ENCODE measurements around the gene KCTD16. TPM values are rescaled to one million over a fixed set of nuclear protein-coding genes. Genes with fewer than 3 reads are reported as not detected.
A peak's percentile ranks its signal among the peaks of the same experiment; 100 is the strongest.

Gene KCTD16
- total RNA-seq (2014; rRNA removed; shearing (Covaris generic)) = 0.31 TPM in 1 of 2 replicates, not detected in the other

DNA sequence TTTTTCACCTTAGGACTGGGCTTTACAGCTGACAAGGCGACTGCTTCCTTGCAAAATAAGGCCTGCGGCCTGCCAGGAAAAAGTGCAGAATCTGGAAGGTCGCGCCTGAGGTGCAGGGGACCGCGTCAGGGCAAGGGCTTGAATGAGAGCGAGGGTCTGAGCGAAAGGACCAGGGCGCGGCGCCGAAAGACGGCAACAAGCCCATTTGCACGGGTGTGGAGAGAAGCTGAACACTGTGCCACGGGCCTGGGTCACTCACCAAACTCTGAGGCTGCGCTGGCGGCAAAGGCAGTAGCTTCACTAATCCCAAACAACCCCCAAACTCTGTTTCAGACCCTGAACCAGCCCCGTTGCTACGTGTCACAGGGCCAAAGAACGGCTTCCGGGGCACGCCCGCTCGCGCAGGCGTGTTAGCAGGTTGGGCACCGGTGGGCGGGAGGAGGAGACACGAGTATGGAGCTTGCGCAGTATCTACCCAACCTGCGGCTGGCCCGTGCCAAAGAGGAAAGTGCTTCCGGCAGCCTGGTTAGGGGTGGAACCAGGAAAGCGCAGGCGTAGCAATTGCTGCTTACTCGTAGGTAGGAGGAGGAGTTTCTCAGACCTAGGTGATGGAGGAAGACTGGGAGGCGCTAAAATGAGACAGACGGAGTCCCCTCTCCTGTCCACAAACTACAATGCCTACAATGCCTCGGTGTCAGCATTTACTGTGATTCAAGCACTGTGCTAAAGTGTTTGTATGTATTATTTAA, at the start of gene KCTD16, which contains the start of gene YIPF5:
TSS of gene KCTD16 (plus strand) at position 598 of the 749 bp plus-strand sequence.
TSS of gene YIPF5 (minus strand) at position 384 of the 749 bp plus-strand sequence. CDS start 704 bp downstream, outside the sequence.
- DNase-seq (ENCODE audit: low spot score) = peak; percentile 96

DNA sequence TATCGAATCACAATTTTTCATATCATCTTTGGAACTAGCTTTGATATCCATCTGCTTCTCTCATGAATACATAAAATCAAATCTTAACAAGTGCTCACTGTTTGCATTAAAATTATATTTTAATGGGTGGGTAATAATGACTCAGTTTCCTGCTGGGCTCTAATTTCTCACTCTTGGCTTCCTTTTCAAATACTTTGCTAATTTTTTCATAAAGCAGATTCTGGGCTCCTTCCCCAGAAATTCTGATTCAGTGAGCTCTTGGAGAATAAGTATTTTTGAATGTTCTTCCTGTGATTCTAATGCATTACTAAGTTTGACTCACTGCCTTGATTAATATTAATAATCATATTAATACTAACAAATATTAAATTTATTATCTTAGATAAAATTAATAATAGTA, 49.1 kb upstream of the KCTD16 start:
- no peak for DNase-seq (ENCODE audit: low spot score)

DNA sequence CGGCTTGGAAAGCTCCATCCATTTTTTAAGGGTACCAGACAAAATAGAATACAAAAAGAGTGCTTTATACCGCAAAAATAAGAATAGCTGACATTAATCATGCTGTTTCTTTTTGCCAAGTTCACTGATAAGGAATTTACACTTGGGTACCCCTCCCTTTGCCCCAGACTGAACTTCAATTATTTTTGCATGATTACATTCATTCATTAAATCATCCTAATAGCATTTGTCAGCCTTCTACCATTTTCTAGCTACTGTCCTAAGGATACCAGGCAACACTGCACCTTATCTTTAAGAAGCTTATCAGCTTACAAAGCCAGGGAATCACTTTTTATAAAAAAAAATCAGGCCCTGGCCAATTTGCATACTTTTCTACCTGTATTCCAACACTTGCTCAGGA, 48.6 kb upstream of the KCTD16 start:
- DNase-seq (ENCODE audit: low spot score) = no peak

DNA sequence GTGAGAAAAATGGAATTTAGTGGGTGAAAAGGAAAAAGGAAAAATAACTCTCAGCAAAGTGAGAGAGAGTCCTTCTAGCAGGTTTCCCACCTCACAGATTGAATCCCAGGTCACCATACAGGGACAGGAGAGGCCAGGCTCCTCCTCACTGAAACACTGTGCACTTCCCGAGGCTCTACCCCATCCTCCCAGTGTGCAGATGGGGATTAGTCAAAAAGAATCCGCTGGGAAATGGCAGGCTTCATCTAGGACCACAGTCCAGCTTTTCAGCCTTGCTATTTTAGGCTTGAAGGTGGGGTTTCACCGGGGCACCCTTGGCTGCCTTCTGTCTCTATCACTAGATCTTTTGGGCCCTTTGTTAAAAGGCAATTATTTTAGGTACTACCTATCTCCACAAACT, 48.0 kb upstream of the KCTD16 start:
- no peak for DNase-seq (ENCODE audit: low spot score)

DNA sequence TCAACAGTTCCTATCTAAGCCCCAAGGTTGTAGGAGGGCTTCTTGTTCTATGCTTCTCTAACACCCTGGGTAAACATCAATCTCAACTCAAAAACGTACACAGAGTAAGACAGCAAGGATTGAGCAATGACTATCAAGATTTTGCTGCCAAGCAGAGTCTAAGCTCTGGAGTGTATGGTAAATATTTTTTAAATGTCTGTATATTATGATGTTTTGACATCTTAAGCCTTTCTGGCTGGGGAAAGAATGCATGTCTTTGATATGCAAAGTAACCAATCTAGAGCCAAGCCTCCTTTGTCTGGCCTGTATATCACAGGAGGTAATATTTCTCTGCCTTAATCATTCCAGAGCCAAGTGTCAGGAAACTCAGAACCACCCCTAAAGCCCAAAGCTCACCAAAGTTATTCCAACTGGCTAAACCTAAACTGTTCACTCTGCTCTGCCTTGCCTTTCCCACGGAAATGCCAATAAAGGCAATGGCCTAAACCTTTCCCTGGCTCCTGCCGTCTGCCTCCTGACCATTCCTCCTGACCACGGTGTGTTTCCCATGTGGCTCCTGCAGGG, 45.4 kb upstream of the KCTD16 start:
- DNase-seq (ENCODE audit: low spot score) = no peak

DNA sequence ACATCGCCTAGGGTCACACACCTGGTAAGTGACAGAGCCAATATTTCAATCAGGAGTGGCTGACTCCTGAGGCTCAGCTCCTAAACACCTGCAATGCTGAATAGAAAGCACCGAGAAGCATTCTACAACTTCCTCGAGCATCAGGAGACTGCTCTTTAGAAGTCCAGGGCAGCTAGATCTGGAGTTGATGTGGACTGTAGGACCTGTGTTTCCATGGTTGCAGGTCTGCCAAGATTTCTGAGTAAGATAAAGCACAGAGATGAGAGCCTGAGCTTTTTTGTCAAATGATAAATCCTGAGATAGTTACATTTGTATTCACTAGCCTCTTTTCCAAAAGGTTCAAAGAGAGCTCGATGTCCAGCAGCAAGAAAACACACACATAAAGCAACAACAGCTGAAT, 44.0 kb upstream of the KCTD16 start:
- no peak for DNase-seq (ENCODE audit: low spot score)

DNA sequence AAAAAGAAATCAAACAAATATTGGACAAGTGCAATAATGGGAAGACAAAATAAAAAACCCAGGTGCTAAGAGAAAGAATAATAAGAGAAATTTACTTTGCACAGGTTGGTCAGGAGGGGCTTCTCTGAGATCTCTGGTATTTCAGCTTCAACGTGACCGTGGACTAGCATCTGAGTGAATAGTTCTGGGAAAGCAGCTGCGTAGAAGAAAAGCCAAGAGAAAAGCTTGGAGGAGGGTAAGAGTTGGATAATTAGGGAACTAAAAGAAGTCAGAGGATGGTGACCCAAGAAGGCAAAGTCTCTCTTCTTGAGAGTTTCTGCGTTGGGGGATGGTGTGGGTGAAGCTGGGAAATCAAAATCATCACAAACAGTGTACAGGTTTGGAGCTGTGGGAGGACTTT, 41.8 kb upstream of the KCTD16 start:
- no peak for DNase-seq (ENCODE audit: low spot score)

DNA sequence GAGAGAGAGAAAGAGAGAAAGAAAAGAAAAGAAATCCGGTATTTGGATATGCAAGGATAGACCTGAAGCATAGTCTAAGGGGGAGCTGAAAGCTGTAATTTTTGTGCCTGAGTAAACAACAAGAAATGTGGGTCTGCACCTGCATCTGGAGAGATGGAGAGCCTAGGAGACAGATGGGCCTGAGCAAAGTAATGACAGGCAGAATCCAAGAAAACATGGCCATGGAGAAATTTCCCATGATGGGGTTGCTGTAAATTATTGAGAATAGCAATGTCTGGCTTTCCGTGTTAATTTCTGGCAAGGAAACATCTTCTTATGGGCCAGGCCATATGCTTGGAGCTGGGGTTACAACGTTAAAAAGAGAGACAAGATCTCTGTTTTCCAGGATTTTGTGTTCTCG, 40.4 kb upstream of the KCTD16 start:
- no peak for DNase-seq (ENCODE audit: low spot score)

DNA sequence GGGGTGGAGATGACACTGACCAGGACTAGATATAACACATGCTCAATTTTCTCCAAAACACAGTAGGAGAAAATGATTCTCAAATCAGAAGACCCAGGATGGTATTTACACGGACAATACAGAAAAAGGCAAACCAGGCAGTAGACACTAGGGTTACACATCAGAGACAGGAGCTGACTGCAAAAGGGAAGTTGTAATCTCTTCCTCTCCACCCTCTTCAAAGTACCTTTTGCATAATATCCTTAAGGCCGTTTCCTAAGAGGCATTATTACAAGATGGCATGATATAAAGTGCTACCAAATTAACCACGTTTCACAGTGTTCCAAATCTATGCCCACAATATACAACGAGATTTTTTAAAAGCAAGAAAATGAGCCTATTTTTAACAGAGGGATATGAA, 39.4 kb upstream of the KCTD16 start:
- DNase-seq (ENCODE audit: low spot score) = no peak

DNA sequence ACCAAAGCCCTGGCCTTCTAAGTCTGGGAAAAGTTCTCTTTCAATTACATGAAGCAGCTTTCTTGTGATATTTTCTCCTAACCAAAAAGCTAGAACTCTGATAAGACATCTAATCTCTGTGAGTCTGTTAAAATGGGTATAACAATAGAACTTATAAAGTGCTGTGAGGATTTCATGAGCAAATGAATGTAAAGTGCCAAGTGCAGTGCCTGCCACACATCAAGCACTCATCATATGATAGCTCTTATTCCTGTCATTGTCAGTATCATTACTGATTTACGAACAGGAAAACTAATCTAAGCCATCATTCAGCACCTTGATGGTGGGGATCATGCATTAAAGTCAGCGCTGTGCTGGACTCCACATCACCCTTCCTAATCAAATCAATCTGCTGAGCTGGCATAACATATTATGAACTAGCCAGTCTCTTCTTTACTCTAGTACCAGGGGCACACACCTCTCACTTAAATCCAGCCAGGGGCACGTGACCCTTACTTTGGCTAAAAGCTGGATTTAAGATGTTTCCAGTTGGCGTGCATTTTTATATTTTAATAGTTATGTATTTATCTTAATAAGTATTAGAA, 37.5 kb upstream of the KCTD16 start:
- DNase-seq (ENCODE audit: low spot score) = no peak

DNA sequence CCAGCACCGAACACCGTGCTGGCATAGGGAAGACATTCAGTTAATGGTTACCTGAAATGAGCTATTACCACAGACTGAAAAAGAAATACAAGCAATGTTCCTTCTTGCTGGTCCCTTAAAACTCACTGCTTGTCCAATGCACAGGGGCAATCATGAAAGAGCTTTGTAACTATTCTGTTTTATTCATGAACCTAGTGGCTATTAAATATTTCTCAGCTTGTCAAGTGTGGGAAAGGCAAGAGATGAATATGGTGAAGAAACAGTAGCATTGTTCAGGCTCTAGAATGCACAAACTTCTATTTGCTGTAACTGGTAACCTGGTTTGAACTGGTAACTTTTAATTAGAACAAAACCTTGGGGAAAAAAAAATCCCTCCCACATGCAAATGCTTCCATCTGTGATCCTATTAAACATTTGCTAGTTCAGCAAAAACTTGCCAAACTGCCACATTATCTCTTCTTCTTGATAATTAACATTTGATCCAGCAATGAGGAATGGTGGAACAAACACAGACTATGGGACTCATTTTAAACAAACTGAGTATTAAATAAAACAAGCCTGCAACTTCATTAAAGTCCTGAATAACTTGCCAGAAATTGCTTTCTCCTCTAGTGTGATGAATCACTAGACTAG, 36.4 kb upstream of the KCTD16 start:
- no peak for DNase-seq (ENCODE audit: low spot score)

DNA sequence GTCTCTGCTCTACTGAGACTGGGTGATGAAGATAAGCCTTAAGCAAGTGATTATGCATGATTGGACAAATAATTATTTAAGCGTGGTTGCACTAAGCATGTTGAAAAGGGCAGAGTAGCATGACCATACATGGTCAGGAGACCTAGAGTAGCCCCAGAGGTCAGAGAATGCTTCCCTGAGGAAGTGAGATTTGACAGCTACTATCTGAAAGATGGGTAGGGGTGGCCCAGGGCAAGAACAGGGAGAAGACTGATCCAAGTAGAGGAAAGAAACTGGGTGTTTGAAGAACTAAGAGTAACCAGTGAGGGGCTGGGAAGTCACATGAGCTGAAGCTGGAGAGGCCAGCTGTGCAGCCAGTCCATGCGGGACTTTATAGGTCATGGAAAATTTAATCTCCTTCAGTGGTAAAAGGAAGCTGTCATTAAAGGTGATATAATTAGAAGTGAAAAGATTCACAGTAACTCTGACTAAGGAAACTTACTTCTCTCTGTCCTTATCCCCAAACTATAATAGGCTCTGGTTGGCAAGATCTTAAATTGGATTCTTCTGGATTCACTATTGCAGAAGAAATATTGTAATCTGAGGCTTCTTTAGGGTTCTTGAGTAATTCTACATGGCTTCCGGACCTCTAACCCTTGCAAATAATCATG, 35.4 kb upstream of the KCTD16 start:
- DNase-seq (ENCODE audit: low spot score) = no peak

DNA sequence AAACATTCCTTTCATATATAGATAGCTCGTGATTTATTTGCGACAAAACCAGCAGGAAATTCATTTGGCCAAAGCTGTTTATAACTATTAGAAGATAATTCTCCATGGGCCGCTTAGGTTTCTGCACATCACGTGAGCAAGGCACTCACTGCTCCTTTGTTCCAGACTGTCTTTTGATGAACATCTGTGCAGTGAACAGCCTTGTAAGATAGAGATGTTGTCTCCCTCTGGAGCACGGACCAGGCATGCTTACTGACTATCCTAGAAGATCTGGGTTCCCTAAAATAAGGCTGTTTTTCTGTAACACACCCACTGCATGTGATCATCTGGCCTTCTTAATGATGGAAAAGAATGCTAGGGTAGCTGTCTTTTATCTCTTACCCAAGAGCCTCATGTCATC, 31.1 kb upstream of the KCTD16 start:
- DNase-seq (ENCODE audit: low spot score) = no peak

DNA sequence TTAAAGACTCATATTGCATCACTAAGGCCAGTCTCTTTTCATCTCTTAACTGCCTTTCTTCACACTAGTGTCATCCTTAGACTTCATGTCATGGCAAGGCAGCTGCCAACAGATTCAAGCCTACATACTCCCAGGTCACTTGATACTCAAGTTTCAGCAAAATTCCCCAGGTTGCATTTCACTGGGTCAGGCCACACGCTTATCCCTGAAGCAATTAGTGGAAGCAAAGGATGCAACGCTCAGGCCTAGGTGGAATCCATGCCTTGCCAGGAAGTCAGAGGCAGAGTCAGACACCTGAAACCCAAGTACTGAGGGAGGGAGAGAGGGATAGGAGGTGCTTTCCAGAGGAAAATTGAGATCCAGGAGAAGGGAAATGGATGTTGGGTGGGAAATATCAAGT, 29.1 kb upstream of the KCTD16 start:
- DNase-seq (ENCODE audit: low spot score) = no peak

DNA sequence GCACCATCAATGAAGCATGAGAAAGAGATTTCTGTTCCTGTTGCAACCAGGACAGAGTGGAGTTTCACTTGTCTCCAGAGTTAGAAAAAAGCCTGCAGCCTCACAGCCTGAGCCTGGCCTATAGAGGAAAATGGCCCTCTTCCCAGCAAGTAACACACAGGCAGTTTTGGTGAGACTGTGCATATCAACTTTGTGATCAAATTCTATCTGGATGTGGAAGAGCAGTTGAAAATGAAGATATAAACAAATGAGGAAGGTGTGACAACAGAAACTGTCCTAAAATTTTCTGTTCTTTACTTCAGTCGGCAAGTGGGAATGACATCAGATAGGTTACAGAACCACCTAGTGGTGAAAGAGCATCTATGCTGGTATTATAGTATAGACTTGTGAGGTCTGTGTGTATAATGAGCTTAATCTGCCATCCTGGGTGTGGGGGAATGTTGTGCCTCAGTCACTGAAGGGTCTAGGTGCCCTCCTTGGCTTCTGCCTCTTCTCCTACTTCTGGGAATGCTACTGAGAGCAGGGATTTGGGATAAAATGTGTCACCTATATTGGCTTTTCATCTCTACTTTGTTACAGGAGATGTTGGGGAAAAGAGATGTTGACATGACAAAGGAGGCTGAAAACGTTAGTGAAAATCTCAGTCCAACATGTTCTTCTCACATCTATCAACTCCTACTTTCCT, 28.4 kb upstream of the KCTD16 start:
- DNase-seq (ENCODE audit: low spot score) = peak; percentile 27

DNA sequence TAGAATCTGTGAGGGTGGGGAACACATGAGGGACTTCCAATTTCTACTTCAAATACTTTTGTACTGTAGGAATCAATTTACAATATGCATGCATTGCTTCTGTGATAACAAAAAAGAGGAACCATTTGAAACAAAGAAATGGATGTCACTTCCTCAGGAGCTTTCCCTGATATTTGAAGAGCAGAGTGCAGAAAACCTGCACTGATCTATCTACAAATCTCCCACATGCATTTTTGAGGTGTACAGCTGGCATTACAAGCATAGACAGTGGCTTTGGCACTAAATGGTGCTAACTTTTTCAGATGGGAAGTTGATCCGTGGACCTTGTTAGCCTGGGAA, 27.9 kb upstream of the KCTD16 start:
- DNase-seq (ENCODE audit: low spot score) = no peak

DNA sequence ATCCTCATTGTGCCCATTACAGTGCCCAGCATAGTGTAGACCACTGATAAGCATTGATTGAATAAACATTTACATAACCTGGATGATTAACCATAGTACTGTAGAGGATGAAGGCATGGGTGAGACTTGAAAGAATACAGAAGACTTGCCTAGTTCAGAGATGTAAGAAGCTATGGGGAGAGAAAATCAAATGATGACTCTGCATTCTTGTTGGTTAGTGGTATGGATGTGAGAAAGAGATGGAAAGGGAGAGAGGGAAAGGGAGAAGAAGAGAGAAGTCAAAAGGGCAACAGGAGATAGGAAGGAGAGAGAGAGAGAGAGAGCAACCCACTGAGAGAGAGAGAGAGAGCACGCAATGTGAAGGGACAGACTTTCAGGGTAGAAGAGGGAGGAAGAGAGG, 27.0 kb upstream of the KCTD16 start:
- DNase-seq (ENCODE audit: low spot score) = no peak

DNA sequence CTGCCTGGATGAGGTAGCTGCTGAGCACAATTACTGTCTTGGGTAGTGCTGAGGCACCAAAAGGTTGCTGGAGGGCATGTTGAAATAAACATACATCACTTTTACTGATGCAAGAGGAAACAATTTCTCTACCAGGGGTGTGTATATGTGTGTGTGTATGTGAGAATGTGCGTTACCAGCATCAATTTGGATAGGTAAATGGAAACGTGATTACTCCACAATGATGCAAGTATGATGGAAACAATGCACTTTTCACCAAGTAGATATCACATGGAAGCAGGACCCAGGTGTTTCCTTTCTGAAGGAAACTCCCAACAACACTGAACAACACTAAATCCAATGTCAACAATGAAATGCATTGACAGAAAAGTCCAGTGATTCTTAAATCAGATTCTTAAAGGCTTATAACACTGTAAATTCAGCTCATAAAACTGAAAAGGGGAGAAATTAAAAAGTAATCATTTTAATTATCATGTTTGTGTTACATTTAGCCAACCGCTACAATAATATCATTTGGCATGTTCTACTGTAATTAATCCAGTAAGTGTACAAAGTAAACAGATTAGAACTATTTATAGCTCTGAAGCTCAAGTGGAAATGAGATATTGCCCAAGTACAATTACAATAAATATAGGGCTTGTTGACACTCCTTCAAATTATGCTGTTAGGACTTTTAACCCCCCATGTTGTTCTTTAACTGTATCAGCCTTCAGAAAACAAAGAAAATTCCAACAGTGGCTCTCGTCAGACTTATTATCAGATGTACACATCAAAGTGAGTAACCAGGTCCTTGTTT, 25.5 kb upstream of the KCTD16 start:
- DNase-seq (ENCODE audit: low spot score) = no peak

DNA sequence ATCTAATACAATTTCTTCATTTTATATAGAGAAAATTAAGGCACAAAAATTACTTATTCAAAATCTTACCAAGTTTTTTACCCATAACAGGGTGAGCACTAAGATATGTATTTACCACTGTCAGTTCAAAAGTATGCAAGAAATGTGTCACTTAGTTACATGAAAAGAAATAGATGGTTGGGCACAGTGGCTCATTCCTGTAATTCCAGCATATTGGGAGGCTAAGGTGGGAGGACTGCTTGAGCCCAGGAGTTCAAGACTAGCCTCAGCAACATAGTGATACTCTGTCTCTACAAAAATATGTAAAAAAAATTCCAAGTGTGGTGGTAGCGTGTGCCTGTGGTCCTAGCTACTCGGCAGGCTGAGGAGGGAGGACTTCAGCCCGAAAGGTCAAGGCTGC, 19.6 kb upstream of the KCTD16 start:
- DNase-seq (ENCODE audit: low spot score) = no peak

DNA sequence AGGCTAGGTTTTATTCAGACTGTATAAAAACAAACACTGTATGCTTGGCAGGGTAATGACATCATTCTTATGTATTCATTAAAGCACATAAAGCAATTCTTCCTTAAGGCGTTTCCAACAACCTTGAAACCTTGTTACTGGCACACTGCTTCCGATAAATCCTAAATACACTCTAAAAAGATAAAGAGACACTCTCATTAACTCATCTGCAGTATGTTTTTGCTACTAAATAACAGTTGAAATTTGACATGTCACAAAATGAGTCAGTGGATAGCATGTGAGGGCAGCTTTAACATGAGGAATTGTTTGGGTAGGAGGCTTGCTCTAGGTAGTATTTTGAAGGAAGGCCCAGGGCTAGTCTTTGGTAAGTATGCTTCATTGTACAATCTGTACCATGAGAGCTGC, 13.9 kb upstream of the KCTD16 start:
- no peak for DNase-seq (ENCODE audit: low spot score)

DNA sequence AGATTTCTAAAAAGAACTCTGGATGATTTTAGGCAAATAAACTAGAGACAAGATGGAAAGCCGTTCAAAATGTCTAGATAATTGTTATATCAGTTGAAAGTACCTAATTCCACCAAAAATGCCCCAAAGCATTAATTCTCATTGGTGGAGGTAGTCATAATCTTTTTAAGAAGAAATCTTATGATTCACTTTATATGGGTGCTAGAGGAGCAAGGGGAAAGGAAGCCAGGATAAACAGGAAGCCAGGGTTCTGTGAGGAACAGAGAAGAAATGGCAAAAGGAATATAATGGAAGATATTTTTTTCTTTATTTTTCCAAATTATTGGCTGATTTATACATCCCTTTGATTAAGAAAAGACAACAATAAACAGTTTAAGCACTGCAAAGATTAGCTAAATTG, 8.0 kb upstream of the KCTD16 start:
- DNase-seq (ENCODE audit: low spot score) = no peak
